Measurements from ENCODE around the gene MAGT1. TPM values are rescaled to one million over a fixed set of nuclear protein-coding genes. Genes with fewer than 3 reads are reported as not detected.

Gene MAGT1
- total and polyA plus RNA-seq, 2 donors (not counting 1 experiment from before 2014, with no cell fraction given), result 7.4 to 30.0 TPM

DNA sequence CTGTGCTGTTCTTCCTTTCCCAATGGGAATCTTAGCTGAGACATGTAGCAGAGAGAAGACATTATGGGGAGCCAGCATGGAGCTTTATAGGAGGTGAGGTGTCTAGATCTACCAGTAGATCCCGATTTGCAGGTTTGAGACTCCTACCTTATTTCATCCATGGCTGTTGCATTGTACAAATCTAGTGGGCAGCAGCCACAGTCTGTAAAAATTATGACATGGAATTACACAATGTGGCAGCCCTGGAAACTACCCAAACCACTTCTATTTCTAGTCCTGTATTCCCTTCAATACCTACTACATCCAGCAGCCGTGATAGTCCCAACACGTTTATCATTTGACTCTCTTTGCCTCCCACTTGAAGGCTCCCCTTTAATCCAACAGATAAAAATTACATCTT lies 23.3 kb upstream of the MAGT1 start:
- no peak overlapping the region for H3K4me2 ChIP-seq (replicated peaks; ENCODE audit: low read depth, low read length, poor library complexity, severe bottlenecking)
- H2AFZ ChIP-seq (ENCODE audit: insufficient read depth, low read depth, low read length, poor library complexity, severe bottlenecking), result no peak overlapping the region
- peaks cover 33% of the 10 kb centered on the region for H3K4me1 Mint-ChIP-seq
- no peak overlapping the region for H3K9ac ChIP-seq (ENCODE audit: low read length)
- no peaks in the 10 kb centered on the region for H3K9me3 ChIP-seq (ENCODE audit: control extremely low read depth in 1 of 3, control insufficient read depth in 2 of 3, insufficient read depth in 1 of 3, low read length in 2 of 3)
- H3K79me2 ChIP-seq (ENCODE audit: control insufficient read depth, insufficient read depth, low read length), result peaks cover 57% of the 10 kb centered on the region
- peak overlapping the region; percentile 37 for H3K27ac Mint-ChIP-seq
- TF ChIP-seq, protein P1, sequence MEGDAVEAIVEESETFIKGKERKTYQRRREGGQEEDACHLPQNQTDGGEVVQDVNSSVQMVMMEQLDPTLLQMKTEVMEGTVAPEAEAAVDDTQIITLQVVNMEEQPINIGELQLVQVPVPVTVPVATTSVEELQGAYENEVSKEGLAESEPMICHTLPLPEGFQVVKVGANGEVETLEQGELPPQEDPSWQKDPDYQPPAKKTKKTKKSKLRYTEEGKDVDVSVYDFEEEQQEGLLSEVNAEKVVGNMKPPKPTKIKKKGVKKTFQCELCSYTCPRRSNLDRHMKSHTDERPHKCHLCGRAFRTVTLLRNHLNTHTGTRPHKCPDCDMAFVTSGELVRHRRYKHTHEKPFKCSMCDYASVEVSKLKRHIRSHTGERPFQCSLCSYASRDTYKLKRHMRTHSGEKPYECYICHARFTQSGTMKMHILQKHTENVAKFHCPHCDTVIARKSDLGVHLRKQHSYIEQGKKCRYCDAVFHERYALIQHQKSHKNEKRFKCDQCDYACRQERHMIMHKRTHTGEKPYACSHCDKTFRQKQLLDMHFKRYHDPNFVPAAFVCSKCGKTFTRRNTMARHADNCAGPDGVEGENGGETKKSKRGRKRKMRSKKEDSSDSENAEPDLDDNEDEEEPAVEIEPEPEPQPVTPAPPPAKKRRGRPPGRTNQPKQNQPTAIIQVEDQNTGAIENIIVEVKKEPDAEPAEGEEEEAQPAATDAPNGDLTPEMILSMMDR (IDR thresholded peaks at IDR 0.05), result no peak
- TF ChIP-seq EZH2 (IDR thresholded peaks at IDR 0.05; ENCODE audit: borderline replicate concordance, insufficient read depth, low read depth, low read length, poor library complexity, severe bottlenecking), result no peak
- no peaks in the 10 kb centered on the region for H3K9me3 Mint-ChIP-seq (ENCODE audit: insufficient read depth)
- no peak overlapping the region for H3K4me3 ChIP-seq (ENCODE audit: control extremely low read depth in 1 of 5, extremely low read depth in 1 of 5, insufficient read depth in 1 of 5, low read depth in 2 of 5, low read length in 4 of 5)
- H3K4me1 ChIP-seq (ENCODE audit: control insufficient read depth in 2 of 2, insufficient read depth in 2 of 2, low read length in 2 of 2), result peaks cover 0 to 4% of the 10 kb centered on the region in 2 donors
- no peaks in the 10 kb centered on the region for H3K27me3 Mint-ChIP-seq
- no peaks in the 10 kb centered on the region for H4K20me1 ChIP-seq (ENCODE audit: control insufficient read depth, insufficient read depth, low read length, poor library complexity, severe bottlenecking)
- intact Hi-C loops (cut with micrococcal nuclease), result loop anchor here (10.0 kb wide), 2 partner anchors 216 to 1026 kb away; partner anchors contain the start of genes P2RY10 and TAF9B
- CTCF ChIA-PET, result interaction anchor here (1.2 kb wide), 1 partner anchor 106 kb away, joined by 3 read pairs; no protein-coding TSS in a partner anchor
- WGBS (ENCODE audit: insufficient coverage), result no CpG with 5 or more reads among the region's 3 CpGs
- ATAC-seq (ENCODE audit: low read depth) (no peak), DNase-seq (no peak)
- no peak overlapping the region for H3K4me3 Mint-ChIP-seq
- no peaks in the 10 kb centered on the region for H3K27me3 ChIP-seq (replicated peaks in 1 of 4; ENCODE audit: control extremely low read depth in 1 of 4, control insufficient read depth in 3 of 4, insufficient read depth in 4 of 4, low read length in 3 of 4)
- H3K27ac ChIP-seq (ENCODE audit: low read length in 2 of 2), result no peak overlapping the region
- no peaks in the 10 kb centered on the region for H3K36me3 ChIP-seq (replicated peaks in 1 of 2; ENCODE audit: control extremely low read depth in 1 of 2, control insufficient read depth in 1 of 2, extremely low read depth in 1 of 2, insufficient read depth in 2 of 2, low read length in 1 of 2)
- POLR2A ChIA-PET, result no interaction called here

DNA sequence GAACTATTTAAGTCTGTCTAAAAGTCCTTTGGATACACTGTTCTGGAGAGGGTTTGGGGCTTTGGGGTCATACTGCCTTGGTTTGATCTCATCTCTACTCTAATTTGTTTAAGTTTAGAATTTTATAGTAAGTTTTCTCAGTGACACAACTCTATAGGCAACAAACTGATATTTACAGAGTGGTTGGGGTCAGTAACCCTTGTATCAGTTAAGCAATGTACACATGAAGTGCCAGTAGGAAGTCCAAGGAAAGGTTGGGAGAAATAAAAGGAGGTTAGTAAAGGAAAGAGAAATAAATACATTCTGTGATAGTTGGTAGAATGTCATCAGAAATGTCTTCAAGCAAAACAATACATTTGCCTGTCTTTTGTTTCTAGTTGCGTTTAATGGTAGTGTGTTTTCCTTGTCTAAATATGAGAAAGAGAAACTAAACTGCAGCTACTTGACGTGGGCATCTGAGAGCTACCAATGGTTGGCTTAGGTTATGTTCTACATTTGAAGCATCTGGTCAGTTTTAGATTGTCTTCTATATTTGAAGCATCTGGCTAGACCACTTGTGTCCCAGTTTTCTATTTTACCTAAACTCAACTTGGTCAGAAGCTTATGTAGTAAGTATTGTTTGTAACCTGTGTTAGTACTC lies 22.2 kb upstream of the MAGT1 start:
- Histone ChIP-seq H3K27me3 (replicated peaks in 1 of 4; ENCODE audit: control extremely low read depth in 1 of 4, control insufficient read depth in 3 of 4, insufficient read depth in 4 of 4, low read length in 3 of 4) (no peaks in the 10 kb centered on the region), H3K27ac (ENCODE audit: low read length in 2 of 2) (no peak overlapping the region), H3K9me3 (ENCODE audit: control extremely low read depth in 1 of 3, control insufficient read depth in 2 of 3, insufficient read depth in 1 of 3, low read length in 2 of 3) (no peaks in the 10 kb centered on the region), H2AFZ (ENCODE audit: insufficient read depth, low read depth, low read length, poor library complexity, severe bottlenecking) (no peak overlapping the region), H3K9ac (ENCODE audit: low read length) (peak overlapping the region; percentile 28), H3K4me1 (ENCODE audit: control insufficient read depth in 2 of 2, insufficient read depth in 2 of 2, low read length in 2 of 2) (peaks cover 1 to 4% of the 10 kb centered on the region in 2 donors), H4K20me1 (ENCODE audit: control insufficient read depth, insufficient read depth, low read length, poor library complexity, severe bottlenecking) (no peaks in the 10 kb centered on the region), H3K36me3 (replicated peaks in 1 of 2; ENCODE audit: control extremely low read depth in 1 of 2, control insufficient read depth in 1 of 2, extremely low read depth in 1 of 2, insufficient read depth in 2 of 2, low read length in 1 of 2) (no peaks in the 10 kb centered on the region), H3K4me3 (ENCODE audit: control extremely low read depth in 1 of 5, extremely low read depth in 1 of 5, insufficient read depth in 1 of 5, low read depth in 2 of 5, low read length in 4 of 5) (peak overlapping the region in 3 of 5 experiments; percentile 15 to 31 (median 15)), H3K4me2 (replicated peaks; ENCODE audit: low read depth, low read length, poor library complexity, severe bottlenecking) (peak overlapping the region; percentile 37), H3K79me2 (ENCODE audit: control insufficient read depth, insufficient read depth, low read length) (peaks cover 64% of the 10 kb centered on the region)
- 20% methylated on average over 1 of the region's 2 CpGs for WGBS (ENCODE audit: insufficient coverage)
- intact Hi-C loops (cut with micrococcal nuclease), result loop anchor here (10.0 kb wide), 2 partner anchors 217 to 1027 kb away; partner anchors contain the start of genes P2RY10 and TAF9B
- Mint-ChIP-seq H3K4me3 (peak overlapping the region; percentile 56), H3K4me1 (peaks cover 39% of the 10 kb centered on the region), H3K27ac (peak overlapping the region; percentile 4), H3K9me3 (ENCODE audit: insufficient read depth) (no peaks in the 10 kb centered on the region), H3K27me3 (no peaks in the 10 kb centered on the region)
- DNase-seq, result no peak
- ChIA-PET CTCF (interaction anchor here (1.2 kb wide), 1 partner anchor 108 kb away, joined by 3 read pairs; no protein-coding TSS in a partner anchor), POLR2A (no interaction called here)
- no peak for TF ChIP-seq EZH2 (IDR thresholded peaks at IDR 0.05; ENCODE audit: borderline replicate concordance, insufficient read depth, low read depth, low read length, poor library complexity, severe bottlenecking)
- TF ChIP-seq, protein P1 (IDR thresholded peaks at IDR 0.05), result no peak
- no peak for ATAC-seq (ENCODE audit: low read depth)
